ENCODE data around the gene ZNF628. TPM values are rescaled to one million over a fixed set of nuclear protein-coding genes. Genes with fewer than 3 reads are reported as not detected.
A peak's percentile ranks its signal among the peaks of the same experiment; 100 is the strongest.

ZNF628 gene
- polyA plus RNA-seq, 1 experiment, result 0.48 TPM

- H3K27me3 ChIP-seq (ENCODE audit: control insufficient read depth, insufficient read depth, low read length), result no peaks in the 10 kb centered on the region
- peaks cover 25% of the 10 kb centered on the region for H3K36me3 ChIP-seq (ENCODE audit: control insufficient read depth, insufficient read depth, low read length)
- TF ChIP-seq CTCF (IDR thresholded peaks at IDR 0.05; ENCODE audit: insufficient read depth, low read depth, low read length), result no peak
- H3K4me3 ChIP-seq (ENCODE audit: low read depth, low read length), result no peak overlapping the region
- DNase-seq (ENCODE audit: low read depth), result no peak
- ChIA-PET CTCF (interaction anchor here (0.9 kb wide), 1 partner anchor 33 kb away, joined by 4 read pairs; no protein-coding TSS in a partner anchor), POLR2A (no interaction called here)
These were observed 24.0 kb downstream of the ZNF628 start for GRCh38 chr19:55500368-55500952.

GRCh38 chr19:55502197-55502952, 26.0 kb downstream of the ZNF628 start:
- TF ChIP-seq CTCF (IDR thresholded peaks at IDR 0.05; ENCODE audit: insufficient read depth, low read depth, low read length), result no peak
- no peak overlapping the region for H3K4me3 ChIP-seq (ENCODE audit: low read depth, low read length)
- no peak for DNase-seq (ENCODE audit: low read depth)
- no peaks in the 10 kb centered on the region for H3K27me3 ChIP-seq (ENCODE audit: control insufficient read depth, insufficient read depth, low read length)
- POLR2A ChIA-PET, result no interaction called here
- CTCF ChIA-PET, result interaction anchor here (1.4 to 3.1 kb wide), 2 partner anchors 12 to 130 kb away, joined by 3 to 106 read pairs; partner anchors contain the start of gene SSC5D
- peaks cover 25% of the 10 kb centered on the region for H3K36me3 ChIP-seq (ENCODE audit: control insufficient read depth, insufficient read depth, low read length)

GRCh38 chr19:55503157-55503501, 26.7 kb downstream of the ZNF628 start:
- ChIA-PET CTCF (interaction anchor here (0.7 to 3.1 kb wide), 21 partner anchors 11 to 363 kb away, joined by 3 to 106 read pairs (median 6); partner anchors contain the start of genes FIZ1, ISOC2, NAT14 and SSC5D), POLR2A (interaction anchor here (1.2 kb wide), 1 partner anchor 10 kb away, joined by 11 read pairs; no protein-coding TSS in a partner anchor)
- DNase-seq (ENCODE audit: low read depth), result no peak
- no peaks in the 10 kb centered on the region for H3K27me3 ChIP-seq (ENCODE audit: control insufficient read depth, insufficient read depth, low read length)
- peaks cover 23% of the 10 kb centered on the region for H3K36me3 ChIP-seq (ENCODE audit: control insufficient read depth, insufficient read depth, low read length)
- no peak for TF ChIP-seq CTCF (IDR thresholded peaks at IDR 0.05; ENCODE audit: insufficient read depth, low read depth, low read length)
- no peak overlapping the region for H3K4me3 ChIP-seq (ENCODE audit: low read depth, low read length)

- peaks cover 23% of the 10 kb centered on the region for H3K36me3 ChIP-seq (ENCODE audit: control insufficient read depth, insufficient read depth, low read length)
- ChIA-PET POLR2A (interaction anchor here (0.6 to 1.2 kb wide), 2 partner anchors 11 to 37 kb away, joined by 4 to 11 read pairs; no protein-coding TSS in a partner anchor), CTCF (interaction anchor here (0.6 to 3.1 kb wide), 42 partner anchors 10 to 371 kb away, joined by 3 to 106 read pairs (median 5); partner anchors contain the start of genes FIZ1, ISOC2, NAT14 and SSC5D)
- peak; percentile 31 for DNase-seq (ENCODE audit: low read depth)
- peak; percentile 98 for TF ChIP-seq CTCF (IDR thresholded peaks at IDR 0.05; ENCODE audit: insufficient read depth, low read depth, low read length)
- no peaks in the 10 kb centered on the region for H3K27me3 ChIP-seq (ENCODE audit: control insufficient read depth, insufficient read depth, low read length)
- H3K4me3 ChIP-seq (ENCODE audit: low read depth, low read length), result peak overlapping the region; percentile 45
These were observed 27.3 kb downstream of the ZNF628 start for GRCh38 chr19:55503502-55504251.
